ENCODE results near the gene ISG15.
"Not testable (repeated sequence)": the region's sequence is repeated elsewhere in the genome, so short reads cannot be mapped to it uniquely, and the experiment has no call there.

ISG15 gene

GRCh38 chr1:1030867-1031658 is 17.8 kb downstream of the ISG15 start:
- DNase-seq (ENCODE audit: low spot score): not testable (repeated sequence)

- no peak for DNase-seq (ENCODE audit: low spot score)
These were observed 18.4 kb downstream of the ISG15 start for GRCh38 chr1:1031659-1032235.

- DNase-seq (ENCODE audit: low spot score): no peak
These were observed 19.1 kb downstream of the ISG15 start for GRCh38 chr1:1032424-1032823.

GRCh38 chr1:1033009-1033587 is 19.8 kb downstream of the ISG15 start:
- peak; percentile 91 for DNase-seq (ENCODE audit: low spot score)

- no peak for DNase-seq (ENCODE audit: low spot score)
These were observed 20.6 kb downstream of the ISG15 start for GRCh38 chr1:1033731-1034438.

- no peak for DNase-seq (ENCODE audit: low spot score)
These were observed 21.1 kb downstream of the ISG15 start for GRCh38 chr1:1034439-1034781.

DNA sequence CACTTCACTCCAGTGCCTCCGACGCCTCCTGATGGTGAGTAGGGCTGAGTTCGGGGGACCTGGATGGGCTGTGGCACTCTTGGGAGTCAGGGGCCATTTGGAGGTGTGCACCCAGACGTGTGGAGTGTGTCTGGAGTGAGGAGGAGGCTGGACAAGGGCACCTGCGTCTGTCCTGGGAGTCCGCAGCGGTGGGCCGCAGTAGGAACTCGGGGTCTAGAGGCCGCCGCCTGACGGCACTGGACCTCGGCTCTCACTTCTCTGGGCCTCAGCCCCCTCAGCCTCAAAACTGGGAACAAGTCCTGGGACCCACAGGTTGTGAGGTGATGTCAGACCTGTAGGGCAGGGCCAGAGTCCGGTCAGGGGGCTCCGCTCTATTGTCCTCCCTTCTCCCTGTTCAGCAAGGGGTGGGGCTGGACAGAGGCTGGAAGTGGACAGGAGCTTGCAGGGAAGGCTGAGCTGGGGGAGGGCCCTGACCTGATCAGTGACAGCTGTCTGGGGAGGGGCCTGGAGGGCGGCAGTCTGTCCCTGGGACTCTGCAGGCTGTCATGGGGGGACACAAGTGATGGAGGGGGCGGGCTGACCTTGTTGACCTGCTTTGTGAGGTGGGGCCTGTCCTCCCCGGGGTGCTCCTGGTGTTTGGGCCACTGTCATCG is 22.1 kb downstream of the ISG15 start:
- DNase-seq (ENCODE audit: low spot score): no peak

DNA sequence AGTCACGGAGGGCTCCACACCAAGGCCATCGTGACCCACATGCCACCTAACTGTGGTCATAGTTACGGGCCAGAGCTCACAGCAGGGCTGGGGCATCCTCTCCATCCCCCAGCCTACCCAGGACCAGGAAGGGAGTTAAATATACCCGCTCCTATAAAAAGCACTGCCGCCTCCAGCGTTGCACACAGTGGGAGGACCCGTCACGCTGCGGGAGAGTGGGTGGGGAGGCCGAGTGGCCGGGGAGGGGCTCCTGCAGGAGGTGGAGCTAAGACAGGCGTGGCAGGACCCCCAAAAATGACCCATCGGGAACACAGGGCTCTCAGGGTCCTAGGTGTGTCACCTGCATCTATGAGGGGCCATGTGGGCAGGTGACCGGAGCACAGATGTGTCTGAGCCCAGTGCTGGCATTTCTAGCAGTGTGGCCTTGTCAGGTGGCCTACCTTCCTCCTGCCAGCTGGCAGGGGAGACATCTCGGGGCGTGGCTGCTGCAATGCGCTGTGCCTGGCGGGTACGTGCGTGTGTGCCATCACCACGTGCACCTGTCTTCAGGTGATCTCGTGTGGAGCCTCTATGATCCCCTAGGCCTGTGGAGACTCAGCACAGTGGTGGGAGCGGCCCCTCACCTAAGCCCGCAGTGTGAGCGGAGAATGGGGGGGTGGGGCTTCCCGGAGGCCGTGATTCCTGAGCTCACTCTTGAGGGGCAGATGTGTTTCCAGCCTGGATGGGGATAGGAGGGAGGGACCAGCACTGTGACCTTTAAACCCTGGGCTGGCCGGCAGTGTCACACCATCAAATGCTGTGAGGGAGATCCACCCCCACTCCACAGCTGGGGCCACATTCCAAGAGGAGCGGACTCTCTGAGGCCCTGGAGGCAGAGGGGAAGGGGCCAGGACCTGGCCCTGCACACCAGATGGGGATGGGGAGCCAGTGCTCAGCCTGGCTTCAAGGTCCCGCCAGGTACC is 24.4 kb downstream of the ISG15 start:
- no peak for DNase-seq (ENCODE audit: low spot score)

DNA sequence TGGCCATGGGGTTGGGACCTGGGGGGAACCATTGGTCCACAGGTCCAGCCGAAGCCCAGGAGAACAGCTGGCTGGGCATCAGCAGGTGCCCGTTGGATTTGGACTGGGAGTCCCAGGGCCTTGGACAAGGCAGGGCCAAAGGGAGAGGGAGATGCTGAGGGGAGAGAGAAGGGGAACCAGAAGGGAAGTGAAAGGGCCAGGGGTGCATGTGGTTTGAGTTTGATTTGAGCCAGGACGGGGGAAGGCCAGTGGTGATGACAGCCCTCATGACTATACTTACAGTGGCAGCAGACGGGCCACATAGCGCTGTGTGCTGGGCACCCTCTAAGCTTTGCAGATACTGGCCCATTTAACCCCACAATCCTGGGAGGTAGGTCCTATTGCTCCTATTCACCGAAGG is 25.4 kb downstream of the ISG15 start:
- DNase-seq (ENCODE audit: low spot score): no peak

GRCh38 chr1:1039145-1039910 is 26.0 kb downstream of the ISG15 start:
- no peak for DNase-seq (ENCODE audit: low spot score)

DNA sequence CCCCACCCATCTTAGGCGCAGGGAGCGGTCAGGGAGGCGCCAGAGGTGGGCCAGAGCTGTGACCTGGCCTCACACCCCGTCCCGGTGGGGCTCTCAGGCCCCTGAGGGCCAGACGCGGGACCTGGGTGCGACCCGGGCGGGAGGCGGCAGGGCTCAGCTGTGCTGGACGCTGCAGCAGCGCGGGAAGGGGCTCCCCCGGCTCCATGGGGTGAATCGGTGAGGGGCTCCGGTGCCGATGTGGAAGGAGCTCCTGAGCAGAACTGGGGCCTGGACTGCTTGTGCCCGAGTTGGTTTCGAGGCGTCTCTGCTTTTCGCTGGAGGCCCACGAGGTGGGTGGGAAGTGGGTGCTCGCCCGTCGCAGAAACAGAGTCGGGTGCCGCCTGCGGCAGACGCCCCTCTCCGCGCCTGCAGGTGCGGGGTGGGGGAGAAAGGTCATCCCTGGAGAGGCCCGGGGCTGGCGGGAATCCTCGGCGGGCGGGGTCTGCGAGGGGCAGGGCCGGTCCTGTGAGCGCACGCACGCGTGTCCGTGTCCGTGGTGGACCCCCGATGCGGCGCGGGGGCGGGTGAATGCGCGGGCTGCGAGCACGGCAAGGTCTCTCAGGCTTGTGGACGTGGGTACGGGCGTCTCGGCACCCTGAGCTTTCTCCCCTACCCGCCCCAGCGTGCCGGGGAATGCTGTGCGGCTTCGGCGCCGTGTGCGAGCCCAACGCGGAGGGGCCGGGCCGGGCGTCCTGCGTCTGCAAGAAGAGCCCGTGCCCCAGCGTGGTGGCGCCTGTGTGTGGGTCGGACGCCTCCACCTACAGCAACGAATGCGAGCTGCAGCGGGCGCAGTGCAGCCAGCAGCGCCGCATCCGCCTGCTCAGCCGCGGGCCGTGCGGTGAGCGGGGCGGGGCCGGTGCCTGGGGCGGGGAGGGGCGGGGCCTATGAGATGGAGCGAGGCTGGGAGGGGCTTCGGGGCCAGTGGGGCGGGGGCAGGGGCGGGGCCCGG is 27.0 kb downstream of the ISG15 start:
- DNase-seq (ENCODE audit: low spot score): peak; percentile 98

DNA sequence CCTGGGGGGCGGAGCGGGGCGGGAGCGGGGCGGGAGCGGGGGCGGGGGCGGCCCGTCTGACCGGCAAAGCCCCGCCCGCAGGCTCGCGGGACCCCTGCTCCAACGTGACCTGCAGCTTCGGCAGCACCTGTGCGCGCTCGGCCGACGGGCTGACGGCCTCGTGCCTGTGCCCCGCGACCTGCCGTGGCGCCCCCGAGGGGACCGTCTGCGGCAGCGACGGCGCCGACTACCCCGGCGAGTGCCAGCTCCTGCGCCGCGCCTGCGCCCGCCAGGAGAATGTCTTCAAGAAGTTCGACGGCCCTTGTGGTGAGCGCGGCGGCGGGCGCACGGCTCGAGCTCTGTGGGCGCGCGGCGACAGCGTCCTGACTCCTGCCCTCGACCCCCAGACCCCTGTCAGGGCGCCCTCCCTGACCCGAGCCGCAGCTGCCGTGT is 27.8 kb downstream of the ISG15 start:
- DNase-seq (ENCODE audit: low spot score): peak; percentile 94

DNA sequence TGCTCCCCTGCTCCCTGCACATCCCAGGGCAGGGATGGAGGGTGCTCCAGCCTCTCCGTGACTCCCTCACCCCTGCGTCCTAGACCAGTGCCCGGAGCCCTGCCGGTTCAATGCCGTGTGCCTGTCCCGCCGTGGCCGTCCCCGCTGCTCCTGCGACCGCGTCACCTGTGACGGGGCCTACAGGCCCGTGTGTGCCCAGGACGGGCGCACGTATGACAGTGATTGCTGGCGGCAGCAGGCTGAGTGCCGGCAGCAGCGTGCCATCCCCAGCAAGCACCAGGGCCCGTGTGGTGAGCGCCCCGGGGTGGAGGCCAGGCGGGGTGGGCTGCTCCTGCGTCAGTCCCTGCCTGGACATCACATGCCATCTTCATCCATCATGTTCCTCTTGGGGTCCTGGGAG is 28.6 kb downstream of the ISG15 start:
- DNase-seq (ENCODE audit: low spot score): no peak

DNA sequence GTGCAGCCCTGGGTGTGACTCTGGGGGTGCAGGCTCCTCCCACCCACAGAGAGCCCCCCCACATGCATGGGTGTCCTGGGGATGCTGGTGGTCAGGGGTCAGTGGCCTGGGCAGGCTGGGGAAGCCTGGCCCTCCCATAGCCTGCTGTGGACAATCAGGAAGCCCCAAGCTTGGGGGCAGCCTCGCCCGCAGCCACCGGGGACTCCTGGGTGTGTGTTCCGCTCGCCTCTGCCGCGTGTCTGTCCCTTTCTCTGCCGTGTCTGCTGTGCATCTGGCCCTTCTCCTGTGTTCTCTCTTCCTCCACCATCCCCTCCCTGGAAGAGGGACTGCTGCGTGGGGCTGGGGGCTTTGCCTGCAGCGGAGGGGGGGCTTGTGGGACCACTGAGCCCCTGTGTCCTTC is 29.5 kb downstream of the ISG15 start:
- no peak for DNase-seq (ENCODE audit: low spot score)

DNA sequence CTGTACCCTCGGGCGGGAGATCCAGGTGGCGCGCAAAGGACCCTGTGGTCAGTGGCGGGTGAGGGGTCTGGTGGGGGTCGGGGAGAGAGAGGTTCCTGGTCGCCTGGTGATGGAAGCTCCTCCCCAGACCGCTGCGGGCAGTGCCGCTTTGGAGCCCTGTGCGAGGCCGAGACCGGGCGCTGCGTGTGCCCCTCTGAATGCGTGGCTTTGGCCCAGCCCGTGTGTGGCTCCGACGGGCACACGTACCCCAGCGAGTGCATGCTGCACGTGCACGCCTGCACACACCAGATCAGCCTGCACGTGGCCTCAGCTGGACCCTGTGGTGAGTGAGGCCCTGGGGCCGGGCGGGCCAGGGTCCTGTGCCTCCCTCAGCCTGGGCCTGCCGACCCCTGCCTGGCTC is 30.1 kb downstream of the ISG15 start:
- DNase-seq (ENCODE audit: low spot score): no peak

DNA sequence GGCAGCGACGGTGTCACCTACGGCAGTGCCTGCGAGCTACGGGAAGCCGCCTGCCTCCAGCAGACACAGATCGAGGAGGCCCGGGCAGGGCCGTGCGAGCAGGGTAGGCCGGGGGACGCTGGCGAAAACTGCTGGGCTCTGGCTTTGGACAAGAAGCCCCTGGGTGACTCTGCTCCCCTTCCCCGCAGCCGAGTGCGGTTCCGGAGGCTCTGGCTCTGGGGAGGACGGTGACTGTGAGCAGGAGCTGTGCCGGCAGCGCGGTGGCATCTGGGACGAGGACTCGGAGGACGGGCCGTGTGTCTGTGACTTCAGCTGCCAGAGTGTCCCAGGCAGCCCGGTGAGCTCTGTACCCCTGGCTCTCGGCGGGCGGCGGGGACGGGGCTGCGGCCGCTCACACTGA is 30.6 kb downstream of the ISG15 start:
- no peak for DNase-seq (ENCODE audit: low spot score)

DNA sequence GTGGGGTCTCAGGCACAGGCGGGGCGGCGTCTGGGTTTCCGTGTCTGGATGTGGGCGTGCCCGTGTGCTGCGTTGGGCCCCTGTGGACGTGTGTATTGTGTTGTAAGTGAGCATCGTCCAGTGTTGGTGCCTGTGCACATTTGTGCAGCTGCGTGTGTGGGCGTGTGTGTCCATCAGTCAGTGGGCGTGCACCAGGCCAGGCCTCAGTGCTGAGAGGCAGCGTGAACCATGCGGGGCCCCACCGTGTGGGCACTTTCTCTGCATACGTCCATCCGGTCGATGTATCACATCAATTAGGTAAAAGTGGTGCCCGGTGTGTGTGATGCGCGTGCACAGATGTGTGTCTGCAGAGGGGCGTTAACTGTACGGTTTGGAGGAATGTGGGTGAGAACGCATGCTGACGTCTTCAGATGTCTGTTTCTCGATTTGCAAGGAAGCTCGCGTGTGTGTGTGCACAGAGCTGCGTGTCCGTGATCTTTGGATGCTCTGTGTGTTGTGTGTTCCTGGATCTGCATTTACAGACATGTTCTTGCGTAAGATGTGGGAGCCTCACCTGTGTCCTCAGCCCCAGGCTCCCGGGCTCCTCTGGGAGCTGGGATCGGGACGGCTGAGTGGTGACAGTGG is 31.3 kb downstream of the ISG15 start:
- no peak for DNase-seq (ENCODE audit: low spot score)

DNA sequence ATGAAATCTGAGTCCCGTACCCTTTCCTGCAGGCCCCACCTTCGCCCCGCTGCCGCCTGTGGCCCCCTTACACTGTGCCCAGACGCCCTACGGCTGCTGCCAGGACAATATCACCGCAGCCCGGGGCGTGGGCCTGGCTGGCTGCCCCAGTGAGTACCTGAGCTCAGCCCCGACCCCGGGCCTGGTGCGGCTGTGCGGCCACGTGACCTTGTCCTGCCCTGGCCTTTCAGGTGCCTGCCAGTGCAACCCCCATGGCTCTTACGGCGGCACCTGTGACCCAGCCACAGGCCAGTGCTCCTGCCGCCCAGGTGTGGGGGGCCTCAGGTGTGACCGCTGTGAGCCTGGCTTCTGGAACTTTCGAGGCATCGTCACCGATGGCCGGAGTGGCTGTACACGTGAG is 31.8 kb downstream of the ISG15 start:
- DNase-seq (ENCODE audit: low spot score): no peak

- DNase-seq (ENCODE audit: low spot score): no peak
These were observed 32.9 kb downstream of the ISG15 start for GRCh38 chr1:1046243-1046642.

All from iPS-NIHi11 (cell line).